ENCODE data around the gene TPH1. TPM values are rescaled to one million over a fixed set of nuclear protein-coding genes. Genes with fewer than 3 reads are reported as not detected.

TPH1 gene
- polyA plus RNA-seq, 3 donors = 0.15 TPM; not detected in 2

GRCh38 chr11:18091731-18092130 lies 45.7 kb upstream of the TPH1 start:
- H3K79me2 ChIP-seq (ENCODE audit: insufficient read depth, low read length) = no peaks in the 10 kb centered on the region
- no peak overlapping the region for H3K4me3 Mint-ChIP-seq
- H3K36me3 ChIP-seq (replicated peaks in 1 of 2; ENCODE audit: control insufficient read depth in 1 of 2, insufficient read depth in 2 of 2, low read length in 2 of 2) = peaks cover 49 to 83% of the 10 kb centered on the region in 2 donors
- no peak overlapping the region for H3K9ac ChIP-seq (ENCODE audit: insufficient read depth, low read length, poor library complexity, severe bottlenecking)
- no peak overlapping the region for H3K27ac ChIP-seq (ENCODE audit: low read depth in 1 of 2, low read length in 2 of 2)
- H3K27ac Mint-ChIP-seq = no peak overlapping the region
- no peak overlapping the region for H2AFZ ChIP-seq (ENCODE audit: insufficient read depth, low read depth, low read length, poor library complexity, severe bottlenecking)
- peaks cover 12 to 13% of the 10 kb centered on the region in 2 donors for H3K4me1 ChIP-seq (ENCODE audit: control insufficient read depth in 1 of 2, insufficient read depth in 2 of 2, low read length in 2 of 2)
- TF ChIP-seq CTCF (IDR thresholded peaks at IDR 0.05) = no peak
- H3K4me3 ChIP-seq (replicated peaks in 1 of 3; ENCODE audit: low read depth in 2 of 3, low read length in 3 of 3) = no peak overlapping the region
- no peaks in the 10 kb centered on the region for H3K9me3 Mint-ChIP-seq
- no peak for DNase-seq
- H3K36me3 Mint-ChIP-seq = peaks cover 69 to 76% of the 10 kb centered on the region in 2 donors
- 100% methylated on average over 2 of the region's 2 CpGs for WGBS (ENCODE audit: insufficient coverage)
- H3K9me3 ChIP-seq (replicated peaks in 1 of 2; ENCODE audit: control insufficient read depth in 1 of 2, insufficient read depth in 1 of 2, low read length in 2 of 2) = no peaks in the 10 kb centered on the region
- H3K4me1 Mint-ChIP-seq = peaks cover 16% of the 10 kb centered on the region
- intact Hi-C loops (cut with micrococcal nuclease) = no loop called here
- no peaks in the 10 kb centered on the region for H3K27me3 ChIP-seq (ENCODE audit: control insufficient read depth in 2 of 2, insufficient read depth in 2 of 2, low read length in 2 of 2)
- H4K20me1 ChIP-seq (ENCODE audit: insufficient read depth, low read length) = no peaks in the 10 kb centered on the region
- H3K4me2 ChIP-seq (replicated peaks; ENCODE audit: extremely low read depth, low read length, poor library complexity, severe bottlenecking) = no peak overlapping the region
- no peaks in the 10 kb centered on the region for H3K27me3 Mint-ChIP-seq (ENCODE audit: low read depth in 3 of 3)

GRCh38 chr11:18088966-18089365 lies 42.9 kb upstream of the TPH1 start:
- peak overlapping the region in 1 of 2 donors; percentile 19 for H3K4me3 Mint-ChIP-seq
- peak overlapping the region in 5 of 7 donors; percentile 3 to 86 (median 77) for H3K27ac Mint-ChIP-seq
- H3K36me3 Mint-ChIP-seq = peaks cover 70 to 78% of the 10 kb centered on the region in 2 donors
- H3K27ac ChIP-seq (ENCODE audit: low read depth in 1 of 2, low read length in 2 of 2) = no peak overlapping the region
- H3K9me3 ChIP-seq (replicated peaks in 1 of 2; ENCODE audit: control insufficient read depth in 1 of 2, insufficient read depth in 1 of 2, low read length in 2 of 2) = no peaks in the 10 kb centered on the region
- no peaks in the 10 kb centered on the region for H3K27me3 Mint-ChIP-seq (ENCODE audit: low read depth in 3 of 3)
- no peaks in the 10 kb centered on the region for H3K27me3 ChIP-seq (ENCODE audit: control insufficient read depth in 2 of 2, insufficient read depth in 2 of 2, low read length in 2 of 2)
- intact Hi-C loops (cut with micrococcal nuclease) = no loop called here
- H3K36me3 ChIP-seq (replicated peaks in 1 of 2; ENCODE audit: control insufficient read depth in 1 of 2, insufficient read depth in 2 of 2, low read length in 2 of 2) = peaks cover 36 to 82% of the 10 kb centered on the region in 2 donors
- no peak overlapping the region for H3K4me2 ChIP-seq (replicated peaks; ENCODE audit: extremely low read depth, low read length, poor library complexity, severe bottlenecking)
- WGBS (ENCODE audit: insufficient coverage) = 50% methylated on average over 1 of the region's 3 CpGs
- peaks cover 16% of the 10 kb centered on the region for H3K4me1 Mint-ChIP-seq
- H3K79me2 ChIP-seq (ENCODE audit: insufficient read depth, low read length) = no peaks in the 10 kb centered on the region
- H4K20me1 ChIP-seq (ENCODE audit: insufficient read depth, low read length) = no peaks in the 10 kb centered on the region
- H3K9ac ChIP-seq (ENCODE audit: insufficient read depth, low read length, poor library complexity, severe bottlenecking) = no peak overlapping the region
- peak; percentile 7 to 65 (median 30) for DNase-seq
- no peak for TF ChIP-seq CTCF (IDR thresholded peaks at IDR 0.05)
- no peak overlapping the region for H2AFZ ChIP-seq (ENCODE audit: insufficient read depth, low read depth, low read length, poor library complexity, severe bottlenecking)
- peaks cover 12 to 13% of the 10 kb centered on the region in 2 donors for H3K4me1 ChIP-seq (ENCODE audit: control insufficient read depth in 1 of 2, insufficient read depth in 2 of 2, low read length in 2 of 2)
- H3K4me3 ChIP-seq (replicated peaks in 1 of 3; ENCODE audit: low read depth in 2 of 3, low read length in 3 of 3) = no peak overlapping the region
- no peaks in the 10 kb centered on the region for H3K9me3 Mint-ChIP-seq

Measured in CD14-positive monocyte (primary cell).